GM12872 (cell line): ENCODE results near the gene ASTN2.

ENCODE experiments used
- CTCF ChIP-seq: IDR thresholded peaks from 3 replicates; pipeline ENCODE4 v1.5.1; 2011; ENCODE audit warnings: low read depth, mild to moderate bottlenecking, low read length, moderate library complexity; ENCODE audit not compliant: insufficient read depth

Gene ASTN2

GRCh38 chr9:117313989-117314388 is 100.9 kb downstream of the ASTN2 start:
- no peak for TF ChIP-seq CTCF

GRCh38 chr9:117307701-117308100 is 107.2 kb downstream of the ASTN2 start:
- no peak for TF ChIP-seq CTCF

- TF ChIP-seq CTCF: no peak
Measured at GRCh38 chr9:117306032-117306431, 108.8 kb downstream of the ASTN2 start.

- no peak for TF ChIP-seq CTCF
Measured at GRCh38 chr9:117305454-117305853, 109.4 kb downstream of the ASTN2 start.

- TF ChIP-seq CTCF: no peak
Measured at GRCh38 chr9:117304549-117304948, 110.3 kb downstream of the ASTN2 start.

GRCh38 chr9:117303643-117304230 is 111.1 kb downstream of the ASTN2 start:
- TF ChIP-seq CTCF: no peak

GRCh38 chr9:117302487-117302886 is 112.4 kb downstream of the ASTN2 start:
- no peak for TF ChIP-seq CTCF
